ENCODE data around the gene ELL. TPM values are rescaled to one million over a fixed set of nuclear protein-coding genes. Genes with fewer than 3 reads are reported as not detected.
A peak's percentile ranks its signal among the peaks of the same experiment; 100 is the strongest.

Gene ELL
- total RNA-seq, 1 donor from 2014 or later = 7.6 TPM

DNA sequence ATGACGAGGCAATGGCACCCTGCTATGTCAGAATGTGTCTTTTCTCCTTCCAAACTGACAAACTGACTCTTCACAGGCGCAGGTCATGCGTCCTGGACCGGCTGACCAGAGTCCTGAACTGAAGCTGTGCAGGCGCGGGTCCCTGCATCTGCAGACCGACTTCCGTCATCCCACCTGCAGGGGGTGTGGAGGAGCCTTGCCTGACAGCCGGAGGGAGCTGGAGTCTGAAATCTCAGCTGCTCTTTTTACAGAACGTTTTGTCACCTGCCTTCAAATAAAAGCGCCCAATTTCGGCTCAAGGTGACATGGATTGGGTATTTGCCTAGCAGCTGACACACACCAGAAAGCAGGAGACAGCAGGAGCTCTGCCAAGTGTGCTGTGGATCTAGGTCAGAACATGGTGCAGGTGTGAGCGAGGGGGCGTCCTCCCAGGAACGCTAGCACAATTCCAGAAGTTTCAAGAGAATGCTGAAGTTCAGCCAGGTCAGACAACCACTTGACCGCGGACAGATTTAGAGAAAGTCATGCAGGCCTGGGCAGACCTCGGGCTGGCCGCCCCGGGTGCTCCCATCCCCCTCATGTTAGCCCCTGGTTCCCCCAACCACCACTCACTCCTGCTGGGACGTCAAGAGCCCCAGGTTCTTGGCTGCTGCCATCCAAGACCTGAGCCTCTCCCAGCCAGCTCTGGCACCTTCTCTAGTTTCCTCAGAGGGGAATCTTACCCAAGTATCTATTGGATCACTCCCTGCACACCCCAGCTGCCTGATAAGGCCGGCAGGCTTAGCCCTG lies 32.8 kb downstream of the ELL start:
- TF ChIP-seq, protein P1, sequence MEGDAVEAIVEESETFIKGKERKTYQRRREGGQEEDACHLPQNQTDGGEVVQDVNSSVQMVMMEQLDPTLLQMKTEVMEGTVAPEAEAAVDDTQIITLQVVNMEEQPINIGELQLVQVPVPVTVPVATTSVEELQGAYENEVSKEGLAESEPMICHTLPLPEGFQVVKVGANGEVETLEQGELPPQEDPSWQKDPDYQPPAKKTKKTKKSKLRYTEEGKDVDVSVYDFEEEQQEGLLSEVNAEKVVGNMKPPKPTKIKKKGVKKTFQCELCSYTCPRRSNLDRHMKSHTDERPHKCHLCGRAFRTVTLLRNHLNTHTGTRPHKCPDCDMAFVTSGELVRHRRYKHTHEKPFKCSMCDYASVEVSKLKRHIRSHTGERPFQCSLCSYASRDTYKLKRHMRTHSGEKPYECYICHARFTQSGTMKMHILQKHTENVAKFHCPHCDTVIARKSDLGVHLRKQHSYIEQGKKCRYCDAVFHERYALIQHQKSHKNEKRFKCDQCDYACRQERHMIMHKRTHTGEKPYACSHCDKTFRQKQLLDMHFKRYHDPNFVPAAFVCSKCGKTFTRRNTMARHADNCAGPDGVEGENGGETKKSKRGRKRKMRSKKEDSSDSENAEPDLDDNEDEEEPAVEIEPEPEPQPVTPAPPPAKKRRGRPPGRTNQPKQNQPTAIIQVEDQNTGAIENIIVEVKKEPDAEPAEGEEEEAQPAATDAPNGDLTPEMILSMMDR (conservative IDR thresholded peaks at IDR 0.05; ENCODE audit: low read depth, low read length) = peak; percentile 61
- H3K4me3 ChIP-seq (ENCODE audit: low read depth, low read length) = no peak overlapping the region
- DNase-seq (ENCODE audit: low read depth) = no peak

DNA sequence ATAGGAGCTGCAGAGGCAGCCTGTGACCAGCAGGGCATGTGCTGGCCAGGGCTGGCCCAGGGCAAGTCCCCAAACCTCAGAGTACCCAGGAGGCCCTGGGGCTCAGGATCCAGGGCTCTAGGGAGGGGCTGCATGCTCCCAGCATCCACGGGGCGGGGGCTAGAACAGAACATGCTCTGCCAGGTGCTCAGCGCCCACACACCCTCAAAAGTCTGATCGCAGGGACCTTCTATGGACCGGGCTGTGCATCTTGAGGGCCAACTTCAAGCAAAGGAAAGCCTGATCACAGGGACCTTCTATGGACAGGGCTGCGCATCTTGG lies 33.5 kb downstream of the ELL start:
- DNase-seq (ENCODE audit: low read depth) = no peak
- H3K4me3 ChIP-seq (ENCODE audit: low read depth, low read length) = no peak overlapping the region
- TF ChIP-seq, protein P1 (conservative IDR thresholded peaks at IDR 0.05; ENCODE audit: low read depth, low read length) = peak; percentile 48

DNA sequence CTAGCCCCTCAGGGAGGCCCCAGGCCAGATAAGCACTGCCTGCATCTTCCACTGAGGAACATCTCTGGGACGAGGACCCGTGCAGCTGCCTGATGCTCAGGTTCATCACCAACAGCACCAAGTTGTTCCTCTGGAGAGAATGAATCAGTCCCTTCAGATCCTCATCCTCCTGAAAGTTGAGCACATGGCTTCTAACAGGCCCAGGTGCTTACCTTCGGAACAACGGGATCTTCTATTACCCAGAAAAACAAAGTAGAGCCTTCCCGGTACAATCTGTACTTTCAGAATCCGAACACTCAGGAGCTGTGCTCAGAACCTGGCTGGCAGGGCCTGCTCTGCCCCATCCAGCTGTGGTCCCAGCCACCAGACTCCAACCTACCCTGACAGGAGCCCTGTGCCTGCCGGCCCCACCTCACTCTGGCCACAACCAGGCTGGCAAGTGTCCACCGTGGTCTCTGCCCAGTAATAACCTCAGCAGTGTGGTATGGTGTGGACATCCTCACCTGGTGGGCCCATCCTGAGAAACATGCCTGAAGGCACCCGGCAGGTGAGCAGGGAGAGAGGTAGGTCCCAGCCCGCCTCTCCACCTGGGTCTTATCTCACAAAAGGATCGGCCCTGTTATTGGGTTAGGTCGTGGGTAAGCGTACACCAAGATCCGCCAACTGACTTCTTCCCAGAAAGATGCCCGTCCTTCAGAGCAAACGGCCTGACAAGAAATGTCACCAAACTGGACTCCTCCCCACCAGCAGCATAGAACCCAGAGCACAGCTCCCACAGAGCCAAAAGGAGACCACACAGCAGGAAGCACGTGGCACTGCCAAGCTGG lies 34.1 kb downstream of the ELL start:
- no peak for DNase-seq (ENCODE audit: low read depth)

DNA sequence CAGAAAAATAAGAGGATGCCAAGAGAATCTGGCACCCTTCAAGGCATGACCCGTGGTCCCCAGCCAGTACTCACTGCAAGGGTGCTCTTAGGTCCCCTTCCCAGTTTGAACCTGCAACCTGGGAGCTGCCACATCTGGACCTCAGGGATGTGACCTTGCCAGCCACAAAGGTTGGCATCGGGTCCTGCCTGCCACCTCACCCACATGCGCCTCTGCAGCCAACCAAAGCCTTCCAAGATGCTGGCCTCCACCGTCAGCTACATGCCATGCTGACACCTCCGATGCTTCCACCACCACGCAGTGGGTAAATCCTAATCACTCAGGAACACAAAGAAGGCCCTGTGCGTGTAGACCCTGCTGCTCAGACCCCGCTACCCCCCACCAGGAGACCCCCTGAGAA lies 35.1 kb downstream of the ELL start:
- TF ChIP-seq, protein P1 (conservative IDR thresholded peaks at IDR 0.05; ENCODE audit: low read depth, low read length) = no peak
- H3K4me3 ChIP-seq (ENCODE audit: low read depth, low read length) = no peak overlapping the region
- no peak for DNase-seq (ENCODE audit: low read depth)

More for the DNA sequence above, 34.1 kb downstream of the ELL start:
- H3K4me3 ChIP-seq (ENCODE audit: low read depth, low read length) = no peak overlapping the region
- TF ChIP-seq, protein P1 (conservative IDR thresholded peaks at IDR 0.05; ENCODE audit: low read depth, low read length) = no peak

DNA sequence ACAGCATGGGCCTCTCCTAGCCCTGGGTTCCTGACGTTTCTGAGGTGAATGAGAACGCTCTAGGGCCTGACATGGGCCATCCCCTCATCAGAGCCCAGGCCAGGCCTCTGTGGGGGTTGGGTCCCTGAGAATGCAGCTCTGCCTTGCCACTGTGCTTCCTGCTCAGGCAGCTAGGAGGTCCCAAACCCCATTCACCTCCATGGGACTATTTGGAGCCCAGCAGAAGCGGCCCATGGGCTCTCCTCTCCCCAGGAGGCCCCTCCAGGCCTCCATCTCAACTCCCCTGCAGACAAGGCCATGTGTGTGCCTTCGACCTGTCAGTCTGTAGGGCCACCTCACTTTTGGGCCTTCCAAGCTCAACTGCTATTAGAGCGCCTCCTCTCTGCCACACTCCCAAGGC lies 36.9 kb downstream of the ELL start:
- no peak for DNase-seq (ENCODE audit: low read depth)
- H3K4me3 ChIP-seq (ENCODE audit: low read depth, low read length) = no peak overlapping the region
- TF ChIP-seq, protein P1 (conservative IDR thresholded peaks at IDR 0.05; ENCODE audit: low read depth, low read length) = peak; percentile 4

DNA sequence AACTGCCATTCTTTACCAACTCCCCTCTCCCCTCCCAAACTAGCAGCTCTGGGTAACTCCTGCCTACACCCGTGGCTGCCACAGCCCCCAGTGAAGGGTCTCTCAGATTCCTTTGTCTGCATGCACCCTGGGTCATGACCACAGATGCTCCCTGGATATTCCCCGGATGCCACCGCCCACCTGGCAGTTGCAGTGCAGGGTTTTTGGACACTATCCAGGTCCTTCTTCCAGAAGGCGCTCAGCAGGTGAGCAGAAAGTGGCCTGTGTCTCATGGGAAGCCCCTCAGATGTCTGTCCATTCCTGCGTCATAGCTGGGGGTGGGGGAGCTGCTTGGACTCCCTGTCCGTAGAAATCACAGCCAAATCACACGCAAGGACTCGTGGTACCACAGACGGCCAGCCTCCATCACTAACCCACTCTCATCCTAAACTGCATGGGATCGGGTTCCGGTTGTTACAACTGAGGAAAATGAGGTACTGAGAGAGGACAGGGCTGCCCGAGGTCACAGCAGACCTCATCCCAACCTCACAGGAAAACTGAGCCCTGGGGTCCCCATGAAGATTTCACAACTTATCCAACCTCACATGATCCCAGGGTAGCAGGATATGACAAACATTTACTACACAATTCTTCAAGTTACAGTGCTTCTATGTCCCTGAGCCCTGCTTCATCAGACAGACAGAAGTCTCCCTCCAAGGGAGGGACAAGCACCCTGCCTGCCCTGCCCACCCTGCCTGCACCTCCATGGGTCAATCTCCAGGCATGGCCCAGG lies 38.6 kb downstream of the ELL start:
- DNase-seq (ENCODE audit: low read depth) = no peak
- TF ChIP-seq, protein P1 (conservative IDR thresholded peaks at IDR 0.05; ENCODE audit: low read depth, low read length) = no peak
- no peak overlapping the region for H3K4me3 ChIP-seq (ENCODE audit: low read depth, low read length)

Data from epithelial cell of proximal tubule (primary cell).